GM23248 (cell line): ENCODE measurements around the gene ATG7. TPM values are rescaled to one million over a fixed set of nuclear protein-coding genes. Genes with fewer than 3 reads are reported as not detected.

ENCODE experiments used
- DNase-seq: peaks from one replicate; pipeline ENCODE4 v3.0.0-alpha.2; 2015
- H2AFZ ChIP-seq: fragments of 200-600 bp; sonication (generic); 2 replicates; pipeline ENCODE4 v1.6.1; 2016; ENCODE audit warnings: antibody characterized with exemption
- H3F3A ChIP-seq: fragments of 200-600 bp; sonication (generic); 2 replicates; pipeline ENCODE4 v1.6.1; 2016; ENCODE audit warnings: mild to moderate bottlenecking, antibody characterized with exemption, mixed run types; ENCODE audit not compliant: insufficient read depth
- H3K27ac ChIP-seq: fragments of 200-600 bp; sonication (generic); 2 replicates; pipeline ENCODE4 v1.5.1; 2016; ENCODE audit warnings: mild to moderate bottlenecking
- H3K27me3 ChIP-seq: fragments of 200-600 bp; sonication (generic); replicated peaks from 2 replicates; pipeline ENCODE4 v1.6.1; 2016; ENCODE audit warnings: mild to moderate bottlenecking; ENCODE audit not compliant: insufficient read depth
- H3K36me3 ChIP-seq: fragments of 200-600 bp; sonication (generic); 2 replicates; pipeline ENCODE4 v1.6.1; 2016; ENCODE audit warnings: low read depth, mild to moderate bottlenecking
- H3K4me1 ChIP-seq: fragments of 200-600 bp; sonication (generic); 2 replicates; pipeline ENCODE4 v1.6.1; 2016; ENCODE audit warnings: mild to moderate bottlenecking; ENCODE audit not compliant: insufficient read depth
- H3K4me2 ChIP-seq: fragments of 200-600 bp; sonication (generic); one replicate; pipeline ENCODE4 v1.6.1; 2016; ENCODE audit warnings: mild to moderate bottlenecking; ENCODE audit not compliant: unreplicated experiment
- H3K4me3 ChIP-seq: fragments of 200-600 bp; sonication (generic); 2 replicates; pipeline ENCODE4 v1.5.1; 2016; ENCODE audit warnings: mild to moderate bottlenecking
- H3K79me2 ChIP-seq: fragments of 200-600 bp; sonication (generic); 2 replicates; pipeline ENCODE4 v1.6.1; 2016; ENCODE audit warnings: mild to moderate bottlenecking; ENCODE audit not compliant: insufficient read depth
- H3K9ac ChIP-seq: fragments of 200-600 bp; sonication (generic); 2 replicates; pipeline ENCODE4 v1.6.1; 2016; ENCODE audit warnings: mild to moderate bottlenecking
- H3K9me2 ChIP-seq: fragments of 200-600 bp; sonication (generic); 2 replicates; pipeline ENCODE4 v1.6.1; 2016; ENCODE audit warnings: mixed run types, mild to moderate bottlenecking, moderate library complexity; ENCODE audit not compliant: insufficient read depth
- H3K9me3 ChIP-seq: fragments of 200-600 bp; sonication (generic); one replicate; pipeline ENCODE4 v1.6.1; 2017; ENCODE audit warnings: low read depth
- H4K20me1 ChIP-seq: fragments of 200-600 bp; sonication (generic); 2 replicates; pipeline ENCODE4 v1.6.0; 2016; ENCODE audit not compliant: insufficient read depth
- EZH2 ChIP-seq: fragments of 200-600 bp; sonication (generic); IDR thresholded peaks from 2 replicates; pipeline ENCODE4 v1.6.1; 2018; ENCODE audit warnings: antibody characterized with exemption, mild to moderate bottlenecking; ENCODE audit not compliant: insufficient read depth, poor library complexity, severe bottlenecking
- EZH2phosphoT487 ChIP-seq: fragments of 200-600 bp; sonication (generic); IDR thresholded peaks from 2 replicates; pipeline ENCODE4 v1.6.1; 2018; ENCODE audit warnings: antibody characterized with exemption, moderate library complexity, mild to moderate bottlenecking, low read depth; ENCODE audit not compliant: insufficient read depth
- WGBS, 2 experiments: methylation state at CpG; one replicate each; pipeline ENCODE4 v1.1.6; 2015 to 2017; ENCODE audit warnings: low lambda C conversion rate in 2 of 2, low coverage in 1 of 2; ENCODE audit errors: missing lambda C conversion rate in 2 of 2; 5-methylcytosine and 5-hydroxymethylcytosine counted together
- in situ Hi-C: fragments of 300-500 bp; cut with MboI; formaldehyde crosslinking; loops from 2 replicates; pipeline ENCODE4 v1.15.0; 2020
- polyA plus RNA-seq: library from polyadenylated mRNA; unstranded; fragments of >200 nt; fragmentation: Nextera tagmentation; extraction: Ambion mirVana; gene quantifications from 2 replicates; pipeline ENCODE4 v1.2.1, GENCODE V29; 2016
- total RNA-seq: library from RNA; depleted of rRNA; stranded (reverse); fragments of >200 nt; shearing (Covaris generic); gene quantifications from 2 replicates; pipeline ENCODE4 v1.2.3, GENCODE V29; 2014

Gene ATG7
- total and polyA plus RNA-seq, 2 experiments from 2014 or later: 40.5 to 67.5 TPM

- Histone ChIP-seq H3K4me3 (0 out of 2 replicates have a peak overlapping the region, but pooled peaks have one; percentile 5), H3K9me3 (no peaks in the 10 kb centered on the region), H3F3A (peaks cover 32% of the 10 kb centered on the region), H3K36me3 (no peaks in the 10 kb centered on the region), H4K20me1 (no peaks in the 10 kb centered on the region), H3K27me3 (no peaks in the 10 kb centered on the region), H3K9me2 (no peaks in the 10 kb centered on the region), H3K4me2 (peak overlapping the region; percentile 38), H3K4me1 (peaks cover 29% of the 10 kb centered on the region), H3K79me2 (peaks cover 52% of the 10 kb centered on the region), H2AFZ (peak overlapping the region; percentile 6; the same call in 1 of the 2 replicates), H3K27ac (peak overlapping the region; percentile 88), H3K9ac (peak overlapping the region; percentile 49)
- in situ Hi-C loops: no loop called here
- TF ChIP-seq EZH2phosphoT487 (no peak), EZH2 (no peak)
- WGBS, 2 experiments: 16 to 21% methylated on average over 8 of the region's 8 CpGs
- peak; percentile 50 for DNase-seq
Measured at GRCh38 chr3:11236588-11237461, 35.4 kb upstream of the ATG7 start.

GRCh38 chr3:11238060-11238459 is 34.1 kb upstream of the ATG7 start:
- H3K9ac ChIP-seq: peak overlapping the region; percentile 73
- no peaks in the 10 kb centered on the region for H4K20me1 ChIP-seq
- H3K4me3 ChIP-seq: peak overlapping the region; percentile 52
- TF ChIP-seq EZH2 (no peak), EZH2phosphoT487 (no peak)
- WGBS, 2 experiments: 1 to 3% methylated on average over 3 of the region's 3 CpGs
- H3K4me2 ChIP-seq: peak overlapping the region; percentile 77
- H3K36me3 ChIP-seq: no peaks in the 10 kb centered on the region
- peaks cover 32% of the 10 kb centered on the region for H3F3A ChIP-seq
- H3K9me2 ChIP-seq: no peaks in the 10 kb centered on the region
- peak; percentile 91 for DNase-seq
- no peaks in the 10 kb centered on the region for H3K27me3 ChIP-seq
- no peaks in the 10 kb centered on the region for H3K9me3 ChIP-seq
- H3K79me2 ChIP-seq: peaks cover 39% of the 10 kb centered on the region
- H3K4me1 ChIP-seq: peaks cover 29% of the 10 kb centered on the region
- peak overlapping the region; percentile 88 for H3K27ac ChIP-seq
- in situ Hi-C loops: no loop called here
- no peak overlapping the region for H2AFZ ChIP-seq

DNA sequence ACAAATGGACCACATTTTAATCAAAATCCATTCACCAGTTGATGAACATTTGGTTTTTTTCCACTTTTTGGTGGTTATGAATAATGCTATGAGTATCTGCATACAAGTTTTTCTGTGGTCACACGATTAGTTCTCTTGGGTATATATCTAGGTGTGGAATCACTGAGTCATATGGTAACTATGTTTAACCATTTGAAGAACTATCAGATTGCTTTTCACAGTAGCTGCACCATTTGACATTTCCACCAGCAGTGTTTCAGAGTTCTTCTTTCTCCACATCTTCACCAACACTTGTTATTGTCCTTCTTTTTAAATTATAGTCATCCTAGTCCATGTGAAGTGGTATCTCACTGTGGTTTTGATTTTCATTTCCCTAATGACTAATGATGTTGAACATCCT is 33.3 kb upstream of the ATG7 start:
- H3K4me1 ChIP-seq: peaks cover 29% of the 10 kb centered on the region
- 0% methylated on average over 1 of the region's 1 CpG for whole genome bisulfite sequencing, 2 experiments
- DNase-seq: peak; percentile 93
- no peak overlapping the region for H2AFZ ChIP-seq
- peaks cover 32% of the 10 kb centered on the region for H3F3A ChIP-seq
- H3K4me3 ChIP-seq: peak overlapping the region; percentile 52
- H3K27ac ChIP-seq: peak overlapping the region; percentile 88
- in situ Hi-C loops: no loop called here
- TF ChIP-seq EZH2: no peak
- peak; percentile 95 for TF ChIP-seq EZH2phosphoT487
- no peaks in the 10 kb centered on the region for H4K20me1 ChIP-seq
- peak overlapping the region; percentile 77 for H3K4me2 ChIP-seq
- H3K9me3 ChIP-seq: no peaks in the 10 kb centered on the region
- peak overlapping the region; percentile 73; the same call in 1 of the 2 replicates for H3K9ac ChIP-seq
- no peaks in the 10 kb centered on the region for H3K9me2 ChIP-seq
- no peaks in the 10 kb centered on the region for H3K36me3 ChIP-seq
- H3K27me3 ChIP-seq: no peaks in the 10 kb centered on the region
- H3K79me2 ChIP-seq: peaks cover 31% of the 10 kb centered on the region

- H3K9ac ChIP-seq: no peak overlapping the region
- DNase-seq: no peak
- no peak overlapping the region for H3K4me2 ChIP-seq
- no peaks in the 10 kb centered on the region for H4K20me1 ChIP-seq
- in situ Hi-C loops: no loop called here
- H3K27ac ChIP-seq: no peak overlapping the region
- H3F3A ChIP-seq: peaks cover 32% of the 10 kb centered on the region
- no peak overlapping the region for H3K4me3 ChIP-seq
- H3K79me2 ChIP-seq: peaks cover 31% of the 10 kb centered on the region
- 100% methylated on average over 1 of the region's 1 CpG for WGBS, 2 experiments
- H3K4me1 ChIP-seq: peaks cover 29% of the 10 kb centered on the region
- no peak overlapping the region for H2AFZ ChIP-seq
- TF ChIP-seq EZH2 (no peak), EZH2phosphoT487 (no peak)
- no peaks in the 10 kb centered on the region for H3K27me3 ChIP-seq
- H3K9me2 ChIP-seq: no peaks in the 10 kb centered on the region
- no peaks in the 10 kb centered on the region for H3K9me3 ChIP-seq
- no peaks in the 10 kb centered on the region for H3K36me3 ChIP-seq
Measured at GRCh38 chr3:11239796-11240195, 32.4 kb upstream of the ATG7 start.
